PC-3 (cell line): Measurements from ENCODE around the gene GLI3.

Experiments
- EZH2phosphoT487 ChIP-seq: fragments of 300-600 bp; sonication (generic); IDR thresholded peaks from 2 replicates; pipeline ENCODE4 v1.6.1; 2018; ENCODE audit warnings: mild to moderate bottlenecking, antibody characterized with exemption, low read length, borderline replicate concordance
- TF ChIP-seq, protein P1 (sequence below): fragments of 300-600 bp; sonication (generic); conservative IDR thresholded peaks from 2 replicates; pipeline ENCODE4 v1.5.1; 2017; ENCODE audit warnings: antibody characterized with exemption, low read depth, mild to moderate bottlenecking, low read length

DNA sequence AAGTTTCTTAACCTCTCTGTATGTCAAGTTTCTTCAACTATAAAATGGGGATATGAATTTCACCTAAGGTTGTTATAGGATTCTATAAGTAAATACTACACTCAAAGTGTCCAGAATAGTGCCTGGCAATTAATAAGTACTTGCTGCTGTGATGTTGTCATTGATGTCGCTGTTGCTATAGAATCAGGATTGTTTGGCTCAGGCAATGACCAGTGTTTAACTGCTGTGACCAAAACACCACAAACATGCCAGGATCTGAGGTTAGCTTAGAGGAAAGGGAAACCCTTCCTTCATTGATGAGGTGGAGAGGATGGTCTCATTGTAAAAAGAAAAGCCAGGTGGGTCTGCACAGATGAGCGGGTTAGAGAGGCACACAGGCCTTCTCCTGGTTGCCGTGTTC, 311.1 kb downstream of the GLI3 start:
- TF ChIP-seq, protein P1, sequence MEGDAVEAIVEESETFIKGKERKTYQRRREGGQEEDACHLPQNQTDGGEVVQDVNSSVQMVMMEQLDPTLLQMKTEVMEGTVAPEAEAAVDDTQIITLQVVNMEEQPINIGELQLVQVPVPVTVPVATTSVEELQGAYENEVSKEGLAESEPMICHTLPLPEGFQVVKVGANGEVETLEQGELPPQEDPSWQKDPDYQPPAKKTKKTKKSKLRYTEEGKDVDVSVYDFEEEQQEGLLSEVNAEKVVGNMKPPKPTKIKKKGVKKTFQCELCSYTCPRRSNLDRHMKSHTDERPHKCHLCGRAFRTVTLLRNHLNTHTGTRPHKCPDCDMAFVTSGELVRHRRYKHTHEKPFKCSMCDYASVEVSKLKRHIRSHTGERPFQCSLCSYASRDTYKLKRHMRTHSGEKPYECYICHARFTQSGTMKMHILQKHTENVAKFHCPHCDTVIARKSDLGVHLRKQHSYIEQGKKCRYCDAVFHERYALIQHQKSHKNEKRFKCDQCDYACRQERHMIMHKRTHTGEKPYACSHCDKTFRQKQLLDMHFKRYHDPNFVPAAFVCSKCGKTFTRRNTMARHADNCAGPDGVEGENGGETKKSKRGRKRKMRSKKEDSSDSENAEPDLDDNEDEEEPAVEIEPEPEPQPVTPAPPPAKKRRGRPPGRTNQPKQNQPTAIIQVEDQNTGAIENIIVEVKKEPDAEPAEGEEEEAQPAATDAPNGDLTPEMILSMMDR, result no peak
- TF ChIP-seq EZH2phosphoT487, result no peak
